HepG2 (cell line): ENCODE measurements around the gene SCIN. TPM values are rescaled to one million over a fixed set of nuclear protein-coding genes. Genes with fewer than 3 reads are reported as not detected.

Experiments
- FOXP1 ChIP-seq, 2 experiments: fragments of 450-650 bp in 1 of 2; IDR thresholded peaks; 2 replicates each; pipeline ENCODE4 v1.6.1; 2017 to 2018; ENCODE audit warnings: antibody characterized with exemption in 1 of 2
- HHEX ChIP-seq: IDR thresholded peaks from 2 replicates; pipeline ENCODE4 v1.6.1; 2016; ENCODE audit warnings: control low read depth
- NFKBIZ ChIP-seq: IDR thresholded peaks from 2 replicates; pipeline ENCODE4 v1.6.1; 2018; ENCODE audit warnings: missing genetic modification reagents, missing compliant biosample characterization
- NKX3-1 ChIP-seq: sonication (generic); formaldehyde crosslinking; IDR thresholded peaks from 2 replicates; pipeline ENCODE4 v1.5.0; 2020; ENCODE audit warnings: missing genetic modification reagents
- THYN1 ChIP-seq: sonication (generic); formaldehyde crosslinking; IDR thresholded peaks from 2 replicates; pipeline ENCODE4 v1.8.1; 2023; ENCODE audit warnings: low read depth, mild to moderate bottlenecking, moderate library complexity, missing genetic modification reagents, borderline replicate concordance
- ZNF251 ChIP-seq: sonication (generic); formaldehyde crosslinking; IDR thresholded peaks from 2 replicates; pipeline ENCODE4 v1.9.0; 2021; ENCODE audit warnings: mild to moderate bottlenecking, missing genetic modification reagents
- ZNF468 ChIP-seq: sonication (generic); formaldehyde crosslinking; IDR thresholded peaks from 2 replicates; pipeline ENCODE4 v1.8.0; 2022; ENCODE audit warnings: mild to moderate bottlenecking, moderate library complexity, missing genetic modification reagents
- ZNF496 ChIP-seq: sonication (generic); formaldehyde crosslinking; IDR thresholded peaks from 2 replicates; pipeline ENCODE4 v1.8.1; 2023; ENCODE audit warnings: mild to moderate bottlenecking, moderate library complexity, missing genetic modification reagents; ENCODE audit not compliant: insufficient replicate concordance
- ZNF552 ChIP-seq: sonication (generic); formaldehyde crosslinking; IDR thresholded peaks from 2 replicates; pipeline ENCODE4 v1.9.0; 2022; ENCODE audit warnings: missing genetic modification reagents, mild to moderate bottlenecking, borderline replicate concordance
- ZNF75D ChIP-seq: sonication (generic); formaldehyde crosslinking; IDR thresholded peaks from 2 replicates; pipeline ENCODE4 v1.8.1; 2023; ENCODE audit warnings: missing genetic modification reagents, mild to moderate bottlenecking, borderline replicate concordance
- polyA plus RNA-seq, 8 experiments: library from polyadenylated mRNA; depleted of rRNA in 3 of 8; stranded (reverse) in 7 of 8; unstranded in 1 of 8; fragments of >200 nt; fragmentation: Illumina TruSeq in 4 of 8; extraction: Trizol in 4 of 8; gene quantifications; 2 replicates each; pipeline versions ENCODE4 v1.2.1 to v1.2.3, GENCODE V29; 2011 to 2016; ENCODE audit warnings: low read depth in 4 of 8, missing spikeins in 1 of 8, mixed read lengths in 1 of 8; ENCODE audit not compliant: insufficient read depth in 1 of 8
- total RNA-seq, 5 experiments: library from RNA; depleted of rRNA; stranded (reverse); fragments of >200 nt; fragmentation: Illumina TruSeq; extraction: Trizol; gene quantifications; 2 replicates each; pipeline ENCODE4 v1.2.3, GENCODE V29; 2016; ENCODE audit warnings: low read depth in 1 of 5
- TF ChIP-seq, protein P1 (sequence below): sonication (generic); formaldehyde crosslinking; conservative IDR thresholded peaks from 2 replicates; pipeline ENCODE4 v1.4.0; 2020; ENCODE audit warnings: missing genetic modification reagents
- TF ChIP-seq, protein P2 (sequence below): IDR thresholded peaks from 2 replicates; pipeline ENCODE4 v1.6.1; 2012; ENCODE audit warnings: low read length, improper control_type of control experiment
- TF ChIP-seq, protein P3 (sequence below): sonication (generic); formaldehyde crosslinking; IDR thresholded peaks from 2 replicates; pipeline ENCODE4 v1.8.1; 2023; ENCODE audit warnings: mild to moderate bottlenecking, inconsistent platforms, moderate library complexity, missing genetic modification reagents, borderline replicate concordance
- TF ChIP-seq, protein P4 (sequence below): fragments of 450-650 bp; IDR thresholded peaks from 2 replicates; pipeline ENCODE4 v1.6.1; 2017; ENCODE audit warnings: mild to moderate bottlenecking
- TF ChIP-seq, protein P5 (sequence below): sonication (generic); formaldehyde crosslinking; IDR thresholded peaks from 2 replicates; pipeline ENCODE4 v1.4.0; 2020; ENCODE audit warnings: missing genetic modification reagents

SCIN gene
- total and polyA plus RNA-seq, 2 of the 13 experiments (the other 11 are each of a cell fraction or from before 2014, with no cell fraction given) = not detected

DNA sequence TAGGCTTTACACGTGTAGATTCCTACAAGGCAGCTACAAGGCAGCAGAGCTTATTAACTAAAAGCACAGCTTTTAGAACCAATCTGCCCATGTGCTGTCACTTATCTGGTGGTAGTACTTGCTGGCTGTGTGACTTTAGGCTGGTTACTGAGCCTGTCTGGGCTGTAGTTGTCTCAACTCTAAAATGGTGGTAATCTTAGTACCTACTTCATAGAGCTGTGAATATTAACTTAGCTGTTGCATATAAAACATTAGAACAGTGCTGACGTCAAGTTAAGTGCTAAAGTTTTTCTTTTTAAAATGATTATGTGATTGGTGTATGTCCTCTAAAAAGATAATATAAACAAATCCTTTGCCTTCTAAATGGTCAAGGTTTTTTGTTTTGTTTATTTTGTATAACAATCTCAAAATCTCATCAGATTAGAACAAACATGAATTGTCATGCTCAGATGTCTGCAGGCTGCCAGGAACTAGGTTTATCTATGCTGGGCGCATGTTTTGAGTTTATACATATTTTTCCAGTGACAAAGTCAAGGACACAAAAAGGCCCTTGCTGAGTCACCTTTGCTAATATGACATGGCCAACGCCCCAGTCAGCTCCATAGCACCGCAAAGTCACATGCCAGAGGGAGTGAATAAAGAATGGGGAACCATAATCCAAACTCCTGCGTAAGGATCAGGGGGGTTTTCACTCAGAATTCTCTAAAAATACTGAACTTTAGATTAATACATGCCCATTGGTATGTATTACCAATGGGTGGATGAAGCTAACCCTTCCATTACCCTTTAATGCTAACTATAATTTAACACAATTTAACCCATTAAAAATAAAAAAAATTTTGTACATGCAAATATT is 77.1 kb downstream of the SCIN start (continued):
- TF ChIP-seq, protein P1, sequence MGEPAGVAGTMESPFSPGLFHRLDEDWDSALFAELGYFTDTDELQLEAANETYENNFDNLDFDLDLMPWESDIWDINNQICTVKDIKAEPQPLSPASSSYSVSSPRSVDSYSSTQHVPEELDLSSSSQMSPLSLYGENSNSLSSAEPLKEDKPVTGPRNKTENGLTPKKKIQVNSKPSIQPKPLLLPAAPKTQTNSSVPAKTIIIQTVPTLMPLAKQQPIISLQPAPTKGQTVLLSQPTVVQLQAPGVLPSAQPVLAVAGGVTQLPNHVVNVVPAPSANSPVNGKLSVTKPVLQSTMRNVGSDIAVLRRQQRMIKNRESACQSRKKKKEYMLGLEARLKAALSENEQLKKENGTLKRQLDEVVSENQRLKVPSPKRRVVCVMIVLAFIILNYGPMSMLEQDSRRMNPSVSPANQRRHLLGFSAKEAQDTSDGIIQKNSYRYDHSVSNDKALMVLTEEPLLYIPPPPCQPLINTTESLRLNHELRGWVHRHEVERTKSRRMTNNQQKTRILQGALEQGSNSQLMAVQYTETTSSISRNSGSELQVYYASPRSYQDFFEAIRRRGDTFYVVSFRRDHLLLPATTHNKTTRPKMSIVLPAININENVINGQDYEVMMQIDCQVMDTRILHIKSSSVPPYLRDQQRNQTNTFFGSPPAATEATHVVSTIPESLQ (CRISPR knock-in tag) = no peak
- TF ChIP-seq ZNF251 (no peak), THYN1 (CRISPR knock-in tag) (no peak), HHEX (no peak), ZNF75D (CRISPR knock-in tag) (no peak), ZNF496 (no peak), NFKBIZ (CRISPR knock-in tag) (no peak), ZNF468 (CRISPR knock-in tag) (no peak), NKX3-1 (no peak), FOXP1 (IDR thresholded peaks at IDR 0.05) (no peak), FOXP1 (CRISPR knock-in tag; IDR thresholded peaks at IDR 0.05) (peak; percentile 57), ZNF552 (no peak)
- TF ChIP-seq, protein P2, sequence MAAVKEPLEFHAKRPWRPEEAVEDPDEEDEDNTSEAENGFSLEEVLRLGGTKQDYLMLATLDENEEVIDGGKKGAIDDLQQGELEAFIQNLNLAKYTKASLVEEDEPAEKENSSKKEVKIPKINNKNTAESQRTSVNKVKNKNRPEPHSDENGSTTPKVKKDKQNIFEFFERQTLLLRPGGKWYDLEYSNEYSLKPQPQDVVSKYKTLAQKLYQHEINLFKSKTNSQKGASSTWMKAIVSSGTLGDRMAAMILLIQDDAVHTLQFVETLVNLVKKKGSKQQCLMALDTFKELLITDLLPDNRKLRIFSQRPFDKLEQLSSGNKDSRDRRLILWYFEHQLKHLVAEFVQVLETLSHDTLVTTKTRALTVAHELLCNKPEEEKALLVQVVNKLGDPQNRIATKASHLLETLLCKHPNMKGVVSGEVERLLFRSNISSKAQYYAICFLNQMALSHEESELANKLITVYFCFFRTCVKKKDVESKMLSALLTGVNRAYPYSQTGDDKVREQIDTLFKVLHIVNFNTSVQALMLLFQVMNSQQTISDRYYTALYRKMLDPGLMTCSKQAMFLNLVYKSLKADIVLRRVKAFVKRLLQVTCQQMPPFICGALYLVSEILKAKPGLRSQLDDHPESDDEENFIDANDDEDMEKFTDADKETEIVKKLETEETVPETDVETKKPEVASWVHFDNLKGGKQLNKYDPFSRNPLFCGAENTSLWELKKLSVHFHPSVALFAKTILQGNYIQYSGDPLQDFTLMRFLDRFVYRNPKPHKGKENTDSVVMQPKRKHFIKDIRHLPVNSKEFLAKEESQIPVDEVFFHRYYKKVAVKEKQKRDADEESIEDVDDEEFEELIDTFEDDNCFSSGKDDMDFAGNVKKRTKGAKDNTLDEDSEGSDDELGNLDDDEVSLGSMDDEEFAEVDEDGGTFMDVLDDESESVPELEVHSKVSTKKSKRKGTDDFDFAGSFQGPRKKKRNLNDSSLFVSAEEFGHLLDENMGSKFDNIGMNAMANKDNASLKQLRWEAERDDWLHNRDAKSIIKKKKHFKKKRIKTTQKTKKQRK = no peak
- TF ChIP-seq, protein P3, sequence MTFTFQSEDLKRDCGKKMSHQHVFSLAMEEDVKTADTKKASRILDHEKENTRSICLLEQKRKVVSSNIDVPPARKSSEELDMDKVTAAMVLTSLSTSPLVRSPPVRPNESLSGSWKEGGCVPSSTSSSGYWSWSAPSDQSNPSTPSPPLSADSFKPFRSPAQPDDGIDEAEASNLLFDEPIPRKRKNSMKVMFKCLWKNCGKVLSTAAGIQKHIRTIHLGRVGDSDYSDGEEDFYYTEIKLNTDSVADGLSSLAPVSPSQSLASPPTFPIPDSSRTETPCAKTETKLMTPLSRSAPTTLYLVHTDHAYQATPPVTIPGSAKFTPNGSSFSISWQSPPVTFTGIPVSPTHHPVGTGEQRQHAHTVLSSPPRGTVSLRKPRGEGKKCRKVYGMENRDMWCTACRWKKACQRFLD (CRISPR knock-in tag) = no peak
- TF ChIP-seq, protein P4, sequence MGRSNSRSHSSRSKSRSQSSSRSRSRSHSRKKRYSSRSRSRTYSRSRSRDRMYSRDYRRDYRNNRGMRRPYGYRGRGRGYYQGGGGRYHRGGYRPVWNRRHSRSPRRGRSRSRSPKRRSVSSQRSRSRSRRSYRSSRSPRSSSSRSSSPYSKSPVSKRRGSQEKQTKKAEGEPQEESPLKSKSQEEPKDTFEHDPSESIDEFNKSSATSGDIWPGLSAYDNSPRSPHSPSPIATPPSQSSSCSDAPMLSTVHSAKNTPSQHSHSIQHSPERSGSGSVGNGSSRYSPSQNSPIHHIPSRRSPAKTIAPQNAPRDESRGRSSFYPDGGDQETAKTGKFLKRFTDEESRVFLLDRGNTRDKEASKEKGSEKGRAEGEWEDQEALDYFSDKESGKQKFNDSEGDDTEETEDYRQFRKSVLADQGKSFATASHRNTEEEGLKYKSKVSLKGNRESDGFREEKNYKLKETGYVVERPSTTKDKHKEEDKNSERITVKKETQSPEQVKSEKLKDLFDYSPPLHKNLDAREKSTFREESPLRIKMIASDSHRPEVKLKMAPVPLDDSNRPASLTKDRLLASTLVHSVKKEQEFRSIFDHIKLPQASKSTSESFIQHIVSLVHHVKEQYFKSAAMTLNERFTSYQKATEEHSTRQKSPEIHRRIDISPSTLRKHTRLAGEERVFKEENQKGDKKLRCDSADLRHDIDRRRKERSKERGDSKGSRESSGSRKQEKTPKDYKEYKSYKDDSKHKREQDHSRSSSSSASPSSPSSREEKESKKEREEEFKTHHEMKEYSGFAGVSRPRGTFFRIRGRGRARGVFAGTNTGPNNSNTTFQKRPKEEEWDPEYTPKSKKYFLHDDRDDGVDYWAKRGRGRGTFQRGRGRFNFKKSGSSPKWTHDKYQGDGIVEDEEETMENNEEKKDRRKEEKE = no peak
- TF ChIP-seq, protein P5, sequence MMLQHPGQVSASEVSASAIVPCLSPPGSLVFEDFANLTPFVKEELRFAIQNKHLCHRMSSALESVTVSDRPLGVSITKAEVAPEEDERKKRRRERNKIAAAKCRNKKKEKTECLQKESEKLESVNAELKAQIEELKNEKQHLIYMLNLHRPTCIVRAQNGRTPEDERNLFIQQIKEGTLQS (CRISPR knock-in tag) = peak; percentile 79
